Measurements from ENCODE around the gene CMBL. TPM values are rescaled to one million over a fixed set of nuclear protein-coding genes. Genes with fewer than 3 reads are reported as not detected.
A peak's percentile ranks its signal among the peaks of the same experiment; 100 is the strongest.
"Not testable (repeated sequence)": the region's sequence is repeated elsewhere in the genome, so short reads cannot be mapped to it uniquely, and the experiment has no call there.

Gene CMBL
- total RNA-seq, 4 donors from 2014 or later: 17.3 to 166 (median 120) TPM

DNA sequence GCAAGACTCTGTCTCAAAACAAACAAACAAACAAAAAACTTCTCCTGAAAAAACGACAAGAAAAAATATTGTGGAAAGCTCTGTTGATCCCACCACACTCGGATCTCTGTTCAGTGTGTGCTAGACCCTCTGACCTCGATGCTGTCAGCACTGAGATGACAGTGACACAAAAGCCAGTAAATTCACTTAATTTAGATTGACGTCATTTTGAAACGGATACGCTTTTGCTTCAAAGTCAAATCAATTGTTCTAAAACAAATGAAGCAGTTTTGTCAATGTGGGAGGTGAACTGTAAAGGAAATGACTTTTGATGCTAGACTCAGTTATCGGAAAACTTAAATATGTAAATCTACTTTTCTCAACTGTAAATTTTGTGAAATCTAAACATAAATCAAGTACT, 31.0 kb downstream of the CMBL start:
- Histone ChIP-seq H3K4me1 (no peaks in the 10 kb centered on the region), H3K9me3 (no peaks in the 10 kb centered on the region), H3K27me3 (no peaks in the 10 kb centered on the region), H3K27ac (no peak overlapping the region), H3K36me3 (peaks cover 0 to 31% (median 0%) of the 10 kb centered on the region in 3 donors), H3K4me3 (no peak overlapping the region)
- DNase-seq: no peak
- TF ChIP-seq, protein P1, sequence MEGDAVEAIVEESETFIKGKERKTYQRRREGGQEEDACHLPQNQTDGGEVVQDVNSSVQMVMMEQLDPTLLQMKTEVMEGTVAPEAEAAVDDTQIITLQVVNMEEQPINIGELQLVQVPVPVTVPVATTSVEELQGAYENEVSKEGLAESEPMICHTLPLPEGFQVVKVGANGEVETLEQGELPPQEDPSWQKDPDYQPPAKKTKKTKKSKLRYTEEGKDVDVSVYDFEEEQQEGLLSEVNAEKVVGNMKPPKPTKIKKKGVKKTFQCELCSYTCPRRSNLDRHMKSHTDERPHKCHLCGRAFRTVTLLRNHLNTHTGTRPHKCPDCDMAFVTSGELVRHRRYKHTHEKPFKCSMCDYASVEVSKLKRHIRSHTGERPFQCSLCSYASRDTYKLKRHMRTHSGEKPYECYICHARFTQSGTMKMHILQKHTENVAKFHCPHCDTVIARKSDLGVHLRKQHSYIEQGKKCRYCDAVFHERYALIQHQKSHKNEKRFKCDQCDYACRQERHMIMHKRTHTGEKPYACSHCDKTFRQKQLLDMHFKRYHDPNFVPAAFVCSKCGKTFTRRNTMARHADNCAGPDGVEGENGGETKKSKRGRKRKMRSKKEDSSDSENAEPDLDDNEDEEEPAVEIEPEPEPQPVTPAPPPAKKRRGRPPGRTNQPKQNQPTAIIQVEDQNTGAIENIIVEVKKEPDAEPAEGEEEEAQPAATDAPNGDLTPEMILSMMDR (IDR thresholded peaks at IDR 0.05): no peak
- no peak for TF ChIP-seq POLR2A (IDR thresholded peaks at IDR 0.05)

DNA sequence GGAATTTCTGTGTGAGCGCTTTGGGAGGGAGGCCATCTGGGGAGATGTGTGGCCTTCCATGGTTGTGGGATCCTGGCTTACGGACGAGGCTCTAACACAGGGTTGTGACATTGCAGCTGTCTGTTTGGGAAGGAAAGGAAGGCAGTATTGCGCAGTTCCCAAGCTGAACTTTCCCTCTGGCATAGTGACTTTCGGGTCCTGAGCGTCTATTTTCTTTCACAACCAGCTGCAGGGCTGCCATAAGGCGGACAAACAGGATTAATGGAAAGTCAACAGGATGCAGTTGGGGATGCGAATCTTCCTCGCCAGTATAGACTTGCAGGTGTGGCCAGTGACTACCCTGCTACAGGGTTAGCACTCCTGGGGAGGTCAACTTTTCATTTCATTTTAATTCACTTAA, 31.7 kb downstream of the CMBL start:
- TF ChIP-seq POLR2A (IDR thresholded peaks at IDR 0.05): no peak
- TF ChIP-seq, protein P1 (IDR thresholded peaks at IDR 0.05): no peak
- Histone ChIP-seq H3K27ac (no peak overlapping the region), H3K4me1 (no peaks in the 10 kb centered on the region), H3K27me3 (no peaks in the 10 kb centered on the region), H3K4me3 (no peak overlapping the region), H3K9me3 (no peaks in the 10 kb centered on the region), H3K36me3 (peaks cover 0 to 31% (median 0%) of the 10 kb centered on the region in 3 donors)
- DNase-seq: no peak

DNA sequence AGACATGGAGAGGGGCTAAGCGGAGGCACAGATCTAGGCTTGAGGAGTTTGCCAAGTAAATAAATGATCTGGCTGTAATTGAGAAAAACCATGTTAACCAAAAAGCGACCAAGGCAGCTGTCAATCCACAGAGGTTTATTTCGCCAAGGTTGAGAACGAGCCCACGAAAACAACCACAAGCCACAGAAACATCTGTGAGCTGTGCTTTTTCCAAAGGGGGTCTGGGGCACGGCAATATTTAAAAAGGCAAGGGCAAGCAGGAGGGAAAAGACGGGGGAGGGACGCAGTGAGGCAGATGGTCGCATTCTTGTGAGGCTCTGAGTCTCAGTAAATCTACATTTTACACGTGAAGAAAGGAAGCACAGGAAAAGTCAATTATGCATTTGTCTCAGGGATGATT, 32.2 kb downstream of the CMBL start:
- Histone ChIP-seq H3K9me3 (no peaks in the 10 kb centered on the region), H3K27ac (no peak overlapping the region), H3K27me3 (no peaks in the 10 kb centered on the region), H3K36me3 (peaks cover 0 to 27% (median 0%) of the 10 kb centered on the region in 3 donors), H3K4me1 (no peaks in the 10 kb centered on the region), H3K4me3 (no peak overlapping the region)
- TF ChIP-seq, protein P1 (IDR thresholded peaks at IDR 0.05): no peak
- no peak for TF ChIP-seq POLR2A (IDR thresholded peaks at IDR 0.05)
- peak in 1 of 3 donors; percentile 3 for DNase-seq

DNA sequence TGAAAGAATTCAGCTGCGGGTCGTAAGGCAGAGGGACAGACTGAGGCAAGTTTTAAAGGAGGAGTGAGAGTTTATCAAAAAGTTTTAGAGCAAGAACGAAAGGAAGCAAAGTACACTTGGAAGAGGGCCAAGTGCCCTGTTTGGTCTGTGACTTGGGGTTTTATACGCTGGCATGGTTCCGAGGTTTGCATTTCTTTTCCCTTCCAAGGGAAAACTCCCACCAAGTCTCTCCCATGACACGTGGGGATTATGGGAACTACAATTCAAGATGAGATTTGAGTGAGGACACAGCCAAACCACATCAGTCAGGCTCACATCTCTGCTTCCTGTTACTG, 34.9 kb downstream of the CMBL start:
- H3K4me1 ChIP-seq, H3K9me3 ChIP-seq, H3K27me3 ChIP-seq, H3K36me3 ChIP-seq, H3K4me3 ChIP-seq, DNase-seq: not testable (repeated sequence)
- H3K27ac ChIP-seq: peak overlapping the region in 1 of 4 donors; percentile 13

DNA sequence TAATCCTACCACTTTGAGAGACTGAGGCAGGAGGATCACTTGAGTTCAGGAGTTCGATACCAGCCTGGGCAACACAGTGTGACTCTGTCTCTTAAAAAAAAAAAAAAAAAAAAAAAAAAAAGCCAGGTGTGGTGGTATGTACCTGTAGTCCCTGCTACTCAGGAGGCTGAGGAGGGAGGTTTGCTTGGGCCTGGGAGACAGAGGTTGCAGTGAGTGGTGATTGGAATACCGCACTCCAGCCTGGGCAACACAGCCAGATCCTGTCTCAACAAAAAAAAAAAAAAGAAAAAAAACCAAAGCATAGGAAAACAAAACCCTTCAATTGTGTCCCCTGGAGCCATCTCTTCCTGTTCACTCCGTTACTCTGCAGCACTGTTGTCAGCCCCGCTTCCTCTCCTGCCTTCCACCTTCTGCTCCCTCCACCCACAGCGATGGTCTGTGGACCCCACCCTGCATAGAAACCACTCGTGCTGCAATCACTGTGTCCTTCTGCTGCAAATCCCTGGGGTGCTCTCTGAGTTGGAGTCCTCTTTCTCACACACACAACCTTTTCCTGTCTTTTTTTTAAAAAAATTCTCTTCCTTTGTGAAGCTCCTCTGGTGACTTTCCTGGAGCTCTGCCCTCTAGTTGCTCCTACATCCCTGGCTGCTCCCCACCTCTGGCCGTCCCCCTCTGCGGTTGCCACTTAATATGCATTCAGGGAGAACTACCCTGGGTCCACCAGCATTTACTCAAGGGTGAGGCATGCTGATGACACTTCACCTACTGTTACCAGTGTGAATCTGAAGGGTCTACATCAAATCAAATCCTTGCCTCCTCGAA, 35.4 kb downstream of the CMBL start:
- no peaks in the 10 kb centered on the region for H3K27me3 ChIP-seq
- DNase-seq: no peak
- no peak overlapping the region for H3K4me3 ChIP-seq
- H3K4me1 ChIP-seq: peaks cover 0 to 7% (median 0%) of the 10 kb centered on the region in 4 donors
- peak overlapping the region in 1 of 4 donors; percentile 13 for H3K27ac ChIP-seq
- TF ChIP-seq, protein P1 (IDR thresholded peaks at IDR 0.05): no peak
- TF ChIP-seq POLR2A (IDR thresholded peaks at IDR 0.05): no peak
- H3K9me3 ChIP-seq: no peaks in the 10 kb centered on the region
- H3K36me3 ChIP-seq: no peaks in the 10 kb centered on the region

DNA sequence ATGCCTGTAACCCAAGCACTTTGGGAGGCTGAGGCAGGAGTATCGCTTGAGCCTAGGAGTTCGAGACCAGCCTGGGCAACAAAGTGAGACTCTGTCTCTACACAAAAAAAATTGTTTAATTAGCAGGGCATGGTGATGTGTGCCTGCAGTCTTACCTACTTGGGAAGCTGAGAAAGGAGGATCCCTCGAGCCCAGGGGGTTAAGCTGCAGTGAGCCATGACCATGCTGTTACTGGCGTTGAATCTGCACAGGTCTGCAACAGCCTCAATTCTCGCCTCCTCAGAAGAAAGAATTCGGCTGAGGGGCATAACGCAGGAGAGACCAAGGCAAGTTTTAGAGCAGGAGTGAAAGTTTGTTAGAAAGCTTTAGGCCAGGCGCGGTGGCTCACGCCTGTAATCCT, 39.6 kb downstream of the CMBL start:
- peak in 1 of 3 donors; percentile 1 for DNase-seq
- H3K27ac ChIP-seq: no peak overlapping the region
- H3K9me3 ChIP-seq: no peaks in the 10 kb centered on the region
- no peaks in the 10 kb centered on the region for H3K27me3 ChIP-seq
- peaks cover 0 to 11% (median 0%) of the 10 kb centered on the region in 4 donors for H3K4me1 ChIP-seq
- peaks cover 0 to 22% (median 0%) of the 10 kb centered on the region in 3 donors for H3K36me3 ChIP-seq
- TF ChIP-seq POLR2A (IDR thresholded peaks at IDR 0.05): no peak
- no peak overlapping the region for H3K4me3 ChIP-seq

Data from Peyer's patch (tissue), 4 donors.